Vagina (tissue), 2 donors: ENCODE measurements around the gene SLC8A1. TPM values are rescaled to one million over a fixed set of nuclear protein-coding genes. Genes with fewer than 3 reads are reported as not detected.
A peak's percentile ranks its signal among the peaks of the same experiment; 100 is the strongest.

Source experiments
- DNase-seq, 2 donors: peaks; one replicate each; pipeline ENCODE4 v3.0.0-alpha.2; 2017; ENCODE audit errors: extremely low spot score in 2 of 2
- H3K27ac ChIP-seq: fragments of 200-600 bp; sonication (generic); one replicate; pipeline ENCODE4 v1.5.1; 2019
- H3K27me3 ChIP-seq: fragments of 200-600 bp; sonication (generic); one replicate; pipeline ENCODE4 v1.5.1; 2019
- H3K36me3 ChIP-seq, 2 donors: fragments of 200-600 bp; sonication (generic); one replicate each; pipeline ENCODE4 v1.5.1; 2017 to 2019
- H3K4me1 ChIP-seq: fragments of 200-600 bp; sonication (generic); one replicate; pipeline ENCODE4 v1.5.1; 2019
- H3K4me3 ChIP-seq, 2 donors: fragments of 200-600 bp; sonication (generic); 1 replicate in 1 of 2; 2 replicates in 1 of 2; pipeline ENCODE4 v1.5.1; 2016 to 2019
- H3K9me3 ChIP-seq: fragments of 200-600 bp; sonication (generic); one replicate; pipeline ENCODE4 v1.5.1; 2019
- CTCF ChIP-seq, 3 experiments: fragments of 450-650 bp in 2 of 3; fragments of 200-600 bp in 1 of 3; sonication (generic) in 1 of 3; IDR thresholded peaks; one replicate each; pipeline ENCODE4 v1.5.1; 2017 to 2019; ENCODE audit warnings: antibody characterized with exemption in 3 of 3, mild to moderate bottlenecking in 2 of 3, moderate library complexity in 2 of 3
- POLR2A ChIP-seq, 2 donors: fragments of 450-650 bp; IDR thresholded peaks; one replicate each; pipeline ENCODE4 v1.6.1; 2017; ENCODE audit warnings: antibody characterized with exemption in 2 of 2, mild to moderate bottlenecking in 2 of 2, moderate library complexity in 2 of 2
- POLR2AphosphoS5 ChIP-seq, 2 donors: sonication (generic); formaldehyde crosslinking; IDR thresholded peaks; one replicate each; pipeline ENCODE4 v1.9.0; 2017; ENCODE audit warnings: antibody characterized with exemption in 2 of 2, mild to moderate bottlenecking in 2 of 2, low read depth in 1 of 2; ENCODE audit not compliant: insufficient read depth in 1 of 2
- intact Hi-C: fragments of 100-400 bp; cut with DNase I; formaldehyde crosslinking; loops from one replicate; pipeline ENCODE4 v1.15.1; 2023
- total RNA-seq: library from RNA; depleted of rRNA; stranded (reverse); fragments of >200 nt; gene quantifications from one replicate; pipeline ENCODE4 v1.2.3, GENCODE V29; 2016

Gene SLC8A1
- total RNA-seq, 1 donor from 2014 or later = 40.8 TPM

GRCh38 chr2:40273734-40274182 is 178.1 kb downstream of the SLC8A1 start:
- Histone ChIP-seq H3K4me1 (peaks cover 6% of the 10 kb centered on the region), H3K27me3 (no peaks in the 10 kb centered on the region), H3K4me3 (no peak overlapping the region), H3K27ac (no peak overlapping the region), H3K9me3 (no peaks in the 10 kb centered on the region), H3K36me3 (no peaks in the 10 kb centered on the region)
- TF ChIP-seq CTCF (IDR thresholded peaks at IDR 0.05) (no peak), POLR2AphosphoS5 (IDR thresholded peaks at IDR 0.05; ENCODE audit: insufficient read depth in 1 of 2, low read depth in 1 of 2) (peak in 1 of 2 donors; percentile 37)
- DNase-seq = no peak
- intact Hi-C loops = no loop called here

DNA sequence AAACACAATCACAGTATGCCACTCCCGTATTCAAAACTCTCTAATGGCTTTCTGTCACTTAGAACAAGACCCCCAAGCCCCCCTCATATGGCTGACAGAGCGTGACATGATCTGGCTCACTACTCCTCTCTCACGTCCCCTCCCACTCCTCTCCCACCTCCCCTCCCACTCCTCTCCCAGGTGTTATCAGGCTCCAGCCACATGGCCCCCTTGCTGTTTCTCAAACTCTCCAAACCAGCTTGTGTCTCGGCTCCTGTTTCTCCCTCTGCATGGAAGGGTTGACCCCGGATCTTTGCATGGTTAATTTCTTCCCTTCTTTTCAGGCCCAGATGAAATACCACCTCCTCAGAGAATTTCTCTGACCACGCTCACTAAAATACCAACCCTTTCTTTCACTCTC is 180.8 kb downstream of the SLC8A1 start:
- no peak for TF ChIP-seq POLR2A (IDR thresholded peaks at IDR 0.05)
- no peak for TF ChIP-seq CTCF (IDR thresholded peaks at IDR 0.05)
- no peak for TF ChIP-seq POLR2AphosphoS5 (IDR thresholded peaks at IDR 0.05; ENCODE audit: insufficient read depth in 1 of 2, low read depth in 1 of 2)
- Histone ChIP-seq H3K4me3 (no peak overlapping the region), H3K9me3 (no peaks in the 10 kb centered on the region), H3K4me1 (peaks cover 5% of the 10 kb centered on the region), H3K36me3 (no peaks in the 10 kb centered on the region), H3K27me3 (no peaks in the 10 kb centered on the region), H3K27ac (no peak overlapping the region)
- DNase-seq = no peak
- intact Hi-C loops = no loop called here

DNA sequence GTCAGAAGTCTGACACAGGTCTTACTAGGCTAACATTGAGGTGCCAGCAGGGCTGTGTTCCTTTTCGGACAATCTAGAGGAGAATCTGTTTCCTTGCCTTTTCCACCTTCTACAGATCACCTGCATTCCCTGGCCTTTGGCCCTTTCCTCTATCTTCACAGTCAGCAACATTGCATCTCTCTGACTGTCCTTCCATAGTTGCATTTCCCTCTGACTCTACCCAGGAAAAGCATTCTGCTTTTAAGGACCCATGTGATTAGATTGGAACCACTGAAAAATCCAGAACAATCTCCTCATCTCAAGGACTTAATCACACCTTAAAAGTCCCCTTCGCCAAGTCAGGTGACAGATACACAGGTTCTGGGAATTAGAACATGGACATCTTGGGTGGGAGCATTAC is 181.5 kb downstream of the SLC8A1 start:
- peaks cover 5% of the 10 kb centered on the region for H3K4me1 ChIP-seq
- H3K4me3 ChIP-seq = no peak overlapping the region
- DNase-seq = no peak
- no peak for TF ChIP-seq CTCF (IDR thresholded peaks at IDR 0.05)
- no peak for TF ChIP-seq POLR2AphosphoS5 (IDR thresholded peaks at IDR 0.05; ENCODE audit: insufficient read depth in 1 of 2, low read depth in 1 of 2)
- no peak for TF ChIP-seq POLR2A (IDR thresholded peaks at IDR 0.05)
- H3K27me3 ChIP-seq = no peaks in the 10 kb centered on the region
- no peak overlapping the region for H3K27ac ChIP-seq
- H3K36me3 ChIP-seq = no peaks in the 10 kb centered on the region
- no peaks in the 10 kb centered on the region for H3K9me3 ChIP-seq
- intact Hi-C loops = no loop called here

- Histone ChIP-seq H3K4me1 (peaks cover under 1% of the 10 kb centered on the region), H3K27ac (no peak overlapping the region), H3K27me3 (no peaks in the 10 kb centered on the region), H3K4me3 (no peak overlapping the region), H3K9me3 (no peaks in the 10 kb centered on the region), H3K36me3 (no peaks in the 10 kb centered on the region)
- TF ChIP-seq POLR2A (IDR thresholded peaks at IDR 0.05) (no peak), POLR2AphosphoS5 (IDR thresholded peaks at IDR 0.05; ENCODE audit: insufficient read depth in 1 of 2, low read depth in 1 of 2) (no peak), CTCF (IDR thresholded peaks at IDR 0.05) (no peak)
- intact Hi-C loops = no loop called here
- no peak for DNase-seq
These were observed 183.3 kb downstream of the SLC8A1 start for GRCh38 chr2:40268566-40268965.

GRCh38 chr2:40266201-40266600 is 185.7 kb downstream of the SLC8A1 start:
- TF ChIP-seq POLR2A (IDR thresholded peaks at IDR 0.05) = no peak
- TF ChIP-seq CTCF (IDR thresholded peaks at IDR 0.05) = no peak
- TF ChIP-seq POLR2AphosphoS5 (IDR thresholded peaks at IDR 0.05; ENCODE audit: insufficient read depth in 1 of 2, low read depth in 1 of 2) = no peak

More at GRCh38 chr2:40266201-40266600, 185.7 kb downstream of the SLC8A1 start:
- intact Hi-C loops = no loop called here
- H3K27me3 ChIP-seq = no peaks in the 10 kb centered on the region
- H3K9me3 ChIP-seq = no peaks in the 10 kb centered on the region
- DNase-seq = no peak
- H3K4me1 ChIP-seq = no peaks in the 10 kb centered on the region
- no peaks in the 10 kb centered on the region for H3K36me3 ChIP-seq
- no peak overlapping the region for H3K27ac ChIP-seq
- no peak overlapping the region for H3K4me3 ChIP-seq
